Measurements from ENCODE around the gene TTC6. TPM values are rescaled to one million over a fixed set of nuclear protein-coding genes. Genes with fewer than 3 reads are reported as not detected.

TTC6 gene, protein sequence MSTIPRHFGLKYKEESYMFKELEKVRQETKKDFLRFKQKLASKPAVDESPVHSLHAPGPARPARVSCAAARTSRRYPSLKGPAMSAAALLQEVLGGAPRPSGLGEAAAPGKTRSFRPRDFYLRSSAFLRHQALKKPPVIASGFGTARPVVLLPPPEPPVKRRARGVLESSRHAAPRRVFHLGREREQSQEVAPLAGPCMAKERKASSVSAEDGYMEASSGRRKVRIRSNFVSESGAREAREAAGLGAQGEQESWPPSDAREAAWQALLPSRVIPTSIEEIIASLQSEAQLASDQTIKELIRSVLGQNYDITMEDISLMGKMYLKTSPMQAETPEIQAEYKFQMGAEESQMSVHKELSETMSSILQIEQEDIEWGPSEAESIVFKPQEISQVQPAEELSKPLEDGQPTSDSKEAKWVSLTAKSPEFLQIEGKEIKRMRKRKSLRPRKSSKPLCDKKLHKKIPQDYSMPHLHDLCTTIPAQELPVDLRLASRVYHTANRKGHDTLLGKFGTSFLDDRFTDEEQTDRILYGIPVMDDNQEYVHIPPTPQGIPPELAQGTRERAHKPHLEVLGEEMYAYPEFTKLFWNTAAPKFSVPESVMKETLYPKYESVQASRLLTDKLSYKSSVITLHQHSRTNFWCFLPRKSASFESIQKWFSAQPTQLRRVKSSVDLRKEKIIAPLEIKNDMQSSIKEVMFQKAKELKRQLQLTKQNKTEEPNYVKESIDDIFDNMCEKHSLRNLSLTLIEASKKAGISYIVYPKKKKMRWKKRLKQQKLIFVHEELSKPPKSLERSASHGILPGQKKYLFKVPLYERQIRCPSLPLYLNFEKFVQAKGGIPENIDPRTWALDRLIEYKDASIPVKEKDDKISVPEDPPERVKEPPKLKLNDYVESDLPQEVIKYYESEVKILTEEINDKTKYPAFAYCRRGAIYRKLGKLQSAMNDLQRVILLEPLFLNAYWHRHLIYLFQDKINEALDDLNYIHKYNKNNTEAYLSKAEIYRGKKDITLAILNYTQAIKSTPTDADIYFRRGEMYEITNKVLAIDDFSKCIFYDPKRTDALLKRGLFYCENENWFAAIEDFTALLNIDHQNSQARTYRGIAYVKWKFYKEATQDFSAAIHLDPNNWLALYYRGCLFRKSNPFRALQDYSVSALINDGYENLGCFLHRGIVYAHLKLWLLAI (N-terminal part only)
- total RNA-seq (2021; ENCODE audit: unreplicated experiment) = 0.54 TPM
- 0.68 TPM for polyA plus RNA-seq (2012; ENCODE audit: insufficient read length)
- percentile 31 among the genes with signal in this experiment for Bru-seq, nascent RNA
- BruChase-seq, experiment 1, labeled RNA remaining after a 2-hour chase = percentile 35 among the genes with signal in this experiment
- BruChase-seq, experiment 2, labeled RNA remaining after a 6-hour chase = percentile 28 among the genes with signal in this experiment
- long read RNA-seq, partial matches to known transcripts = 0 of 2 reads
- long read RNA-seq, other reads (novel, unspliced or antisense) = 1 of 2 reads

- in situ Hi-C loops (cut with HindIII; ENCODE audit: low pct_unique_long_range_greater_than_20kb, low sequenced_read_pairs) = no loop called here
- Histone ChIP-seq H3K4me1 (ENCODE audit: control insufficient read depth, insufficient read depth, low read length) (no peaks in the 10 kb centered on the region; the same call in 1 of the 2 replicates), H3K27me3 (ENCODE audit: control insufficient read depth, insufficient read depth, low read length) (no peaks in the 10 kb centered on the region; the same call in 1 of the 2 replicates), H3K9me3 (ENCODE audit: control insufficient read depth, insufficient read depth, low read depth, low read length) (no peaks in the 10 kb centered on the region), H3K36me3 (ENCODE audit: control insufficient read depth, insufficient read depth, low read length) (no peaks in the 10 kb centered on the region), H3K27ac (ENCODE audit: low read length) (peak within 1 kb of the TSS; percentile 65; the same call in 1 of the 2 replicates), H3K4me3 (ENCODE audit: low read depth in 2 of 2, low read length in 2 of 2) (peak within 1 kb of the TSS; percentile 45 to 62)
- POLR2A ChIA-PET = no interaction called here
- BruUV-seq (replicated peaks) = no TSS peak
- intact Hi-C loops (cut with micrococcal nuclease; ENCODE audit: unreplicated experiment) = loop anchor here (5.0 kb wide), 1 partner anchor 348 kb away; no protein-coding TSS in a partner anchor
- TF ChIP-seq TCF7L2 (IDR thresholded peaks at IDR 0.05; ENCODE audit: low read depth, low read length) = no peak
- TF ChIP-seq, protein P1, sequence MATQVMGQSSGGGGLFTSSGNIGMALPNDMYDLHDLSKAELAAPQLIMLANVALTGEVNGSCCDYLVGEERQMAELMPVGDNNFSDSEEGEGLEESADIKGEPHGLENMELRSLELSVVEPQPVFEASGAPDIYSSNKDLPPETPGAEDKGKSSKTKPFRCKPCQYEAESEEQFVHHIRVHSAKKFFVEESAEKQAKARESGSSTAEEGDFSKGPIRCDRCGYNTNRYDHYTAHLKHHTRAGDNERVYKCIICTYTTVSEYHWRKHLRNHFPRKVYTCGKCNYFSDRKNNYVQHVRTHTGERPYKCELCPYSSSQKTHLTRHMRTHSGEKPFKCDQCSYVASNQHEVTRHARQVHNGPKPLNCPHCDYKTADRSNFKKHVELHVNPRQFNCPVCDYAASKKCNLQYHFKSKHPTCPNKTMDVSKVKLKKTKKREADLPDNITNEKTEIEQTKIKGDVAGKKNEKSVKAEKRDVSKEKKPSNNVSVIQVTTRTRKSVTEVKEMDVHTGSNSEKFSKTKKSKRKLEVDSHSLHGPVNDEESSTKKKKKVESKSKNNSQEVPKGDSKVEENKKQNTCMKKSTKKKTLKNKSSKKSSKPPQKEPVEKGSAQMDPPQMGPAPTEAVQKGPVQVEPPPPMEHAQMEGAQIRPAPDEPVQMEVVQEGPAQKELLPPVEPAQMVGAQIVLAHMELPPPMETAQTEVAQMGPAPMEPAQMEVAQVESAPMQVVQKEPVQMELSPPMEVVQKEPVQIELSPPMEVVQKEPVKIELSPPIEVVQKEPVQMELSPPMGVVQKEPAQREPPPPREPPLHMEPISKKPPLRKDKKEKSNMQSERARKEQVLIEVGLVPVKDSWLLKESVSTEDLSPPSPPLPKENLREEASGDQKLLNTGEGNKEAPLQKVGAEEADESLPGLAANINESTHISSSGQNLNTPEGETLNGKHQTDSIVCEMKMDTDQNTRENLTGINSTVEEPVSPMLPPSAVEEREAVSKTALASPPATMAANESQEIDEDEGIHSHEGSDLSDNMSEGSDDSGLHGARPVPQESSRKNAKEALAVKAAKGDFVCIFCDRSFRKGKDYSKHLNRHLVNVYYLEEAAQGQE (IDR thresholded peaks at IDR 0.05; ENCODE audit: insufficient read depth in 1 of 2, low read depth in 2 of 2, low read length in 1 of 2) = no peak
- TF ChIP-seq, protein P2, sequence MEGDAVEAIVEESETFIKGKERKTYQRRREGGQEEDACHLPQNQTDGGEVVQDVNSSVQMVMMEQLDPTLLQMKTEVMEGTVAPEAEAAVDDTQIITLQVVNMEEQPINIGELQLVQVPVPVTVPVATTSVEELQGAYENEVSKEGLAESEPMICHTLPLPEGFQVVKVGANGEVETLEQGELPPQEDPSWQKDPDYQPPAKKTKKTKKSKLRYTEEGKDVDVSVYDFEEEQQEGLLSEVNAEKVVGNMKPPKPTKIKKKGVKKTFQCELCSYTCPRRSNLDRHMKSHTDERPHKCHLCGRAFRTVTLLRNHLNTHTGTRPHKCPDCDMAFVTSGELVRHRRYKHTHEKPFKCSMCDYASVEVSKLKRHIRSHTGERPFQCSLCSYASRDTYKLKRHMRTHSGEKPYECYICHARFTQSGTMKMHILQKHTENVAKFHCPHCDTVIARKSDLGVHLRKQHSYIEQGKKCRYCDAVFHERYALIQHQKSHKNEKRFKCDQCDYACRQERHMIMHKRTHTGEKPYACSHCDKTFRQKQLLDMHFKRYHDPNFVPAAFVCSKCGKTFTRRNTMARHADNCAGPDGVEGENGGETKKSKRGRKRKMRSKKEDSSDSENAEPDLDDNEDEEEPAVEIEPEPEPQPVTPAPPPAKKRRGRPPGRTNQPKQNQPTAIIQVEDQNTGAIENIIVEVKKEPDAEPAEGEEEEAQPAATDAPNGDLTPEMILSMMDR (IDR thresholded peaks at IDR 0.05) = no peak
- TF ChIP-seq POLR2AphosphoS5 (IDR thresholded peaks at IDR 0.05; ENCODE audit: low read depth, low read length) = no peak
- TF ChIP-seq SIN3A (IDR thresholded peaks at IDR 0.05; ENCODE audit: borderline replicate concordance, insufficient read depth, low read depth, low read length) = no peak
- DNase-seq (ENCODE audit: low read depth, low spot score) (no peak), ATAC-seq (peak; percentile 87)
- CTCF ChIA-PET = no interaction called here
Observed at GRCh38 chr14:37594971-37595808, at the start of gene TTC6, which contains the start of gene FOXA1. TTC6 (plus strand) TSS chr14:37595629; CDS start chr14:37622065, 26,436 bp downstream. FOXA1 (minus strand) TSS chr14:37595249; CDS start chr14:37594972, 277 bp downstream.

Measured in Panc1 (cell line).